DMS79 (cell line): ENCODE measurements around the gene CFAP251.
"Not testable (repeated sequence)": the region's sequence is repeated elsewhere in the genome, so short reads cannot be mapped to it uniquely, and the experiment has no call there.

Experiments
- DNase-seq: peaks from one replicate; lab custom pipeline; 2025; lab: John Stamatoyannopoulos, UW

CFAP251 gene

DNA sequence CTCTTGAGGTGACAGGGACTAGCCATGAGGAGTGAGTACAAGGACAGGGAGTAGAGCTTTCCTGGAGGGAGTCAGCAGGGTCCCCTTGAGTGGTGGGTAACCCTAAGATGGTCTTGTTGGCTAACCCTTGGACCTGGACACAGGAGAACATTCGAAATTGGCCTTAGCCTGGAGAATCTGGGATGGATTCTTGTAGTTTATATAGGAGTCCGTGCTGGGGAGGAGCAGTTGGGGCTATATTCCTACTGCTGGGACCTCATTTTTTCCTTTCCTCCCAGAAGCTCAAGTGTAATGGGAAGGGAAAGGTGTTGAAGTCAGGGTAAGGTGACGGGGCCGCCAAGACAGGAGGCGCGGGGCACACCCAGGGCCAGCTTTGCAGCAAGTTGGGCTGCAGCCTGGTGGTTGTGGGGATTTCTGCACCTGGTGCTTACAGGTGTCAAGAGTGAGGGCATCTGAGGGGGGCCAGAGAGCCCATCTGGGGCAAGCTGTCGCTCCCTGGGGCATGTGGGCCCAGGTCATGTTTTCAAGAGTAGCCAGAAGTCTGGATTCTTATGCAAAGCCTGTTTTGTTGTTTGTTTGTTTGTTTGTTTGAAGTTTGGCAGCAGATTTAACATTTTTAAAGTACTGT lies 108.4 kb downstream of the CFAP251 start:
- no peak for DNase-seq

DNA sequence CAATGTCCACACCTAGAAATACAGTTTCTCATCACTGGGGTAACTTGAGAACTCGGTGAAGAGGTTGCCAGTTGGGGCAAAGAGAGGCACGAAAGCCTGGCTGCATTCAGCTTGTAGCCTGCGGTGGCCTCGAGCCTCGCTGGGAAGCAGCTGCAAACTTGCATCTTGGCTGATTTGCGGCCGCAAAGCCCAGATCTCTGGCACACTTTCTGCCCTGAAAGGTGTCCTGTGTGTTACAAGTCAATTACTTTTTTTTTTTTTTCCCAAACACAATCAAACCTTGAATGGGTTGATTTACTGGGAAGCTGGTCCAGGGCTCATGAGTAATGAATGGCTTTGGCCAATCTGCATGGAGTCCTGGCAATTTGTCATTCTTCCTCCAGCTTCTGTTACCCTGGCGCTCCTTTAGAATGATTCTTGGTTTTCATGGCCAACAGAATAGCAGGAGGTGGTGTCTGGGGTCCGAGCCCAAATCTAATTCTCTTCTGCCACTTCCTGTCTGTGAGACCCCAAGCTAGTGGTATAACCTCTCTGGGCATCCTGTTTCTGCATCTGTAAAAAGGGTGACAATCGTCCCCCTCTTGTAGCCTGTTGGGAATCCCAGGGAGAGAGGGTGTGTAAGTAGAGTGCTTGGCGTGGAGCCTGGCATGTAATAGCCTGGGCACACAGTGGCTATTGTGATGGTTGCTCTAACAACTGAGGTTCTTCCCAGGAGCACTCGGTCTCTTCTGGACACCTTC lies 109.9 kb downstream of the CFAP251 start:
- DNase-seq: no peak

DNA sequence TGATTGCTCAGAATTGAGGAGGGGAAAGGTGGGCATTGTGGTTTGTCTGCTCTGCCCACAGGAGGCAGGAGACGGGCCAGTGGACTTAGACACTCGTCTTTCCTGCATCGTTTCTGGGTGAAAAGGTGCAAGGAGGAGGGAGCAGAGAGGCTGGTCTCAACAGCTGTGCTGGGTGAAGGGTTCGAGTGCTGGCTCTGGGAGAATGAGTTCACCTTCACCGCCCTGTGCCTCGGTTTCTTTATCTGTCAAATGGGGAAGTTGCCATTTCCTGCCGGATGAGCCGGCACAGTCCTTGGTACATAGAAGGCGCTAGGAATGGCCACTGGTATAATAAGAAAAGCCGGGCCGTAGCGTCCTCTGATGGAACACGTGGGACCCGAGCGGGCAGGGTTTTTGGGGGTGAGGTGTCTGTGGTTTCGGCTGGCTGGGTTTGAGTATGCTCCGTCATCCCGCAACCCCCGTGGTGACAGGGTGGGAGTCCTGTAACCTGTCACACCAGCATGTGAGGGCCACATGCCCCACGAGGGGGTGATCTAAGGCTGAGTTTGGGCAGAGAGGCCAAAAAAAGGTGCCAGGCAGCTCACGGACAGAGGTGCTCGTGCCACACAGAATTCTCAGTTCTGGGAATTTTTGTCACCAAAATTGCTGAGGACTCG lies 110.6 kb downstream of the CFAP251 start:
- DNase-seq: no peak

DNA sequence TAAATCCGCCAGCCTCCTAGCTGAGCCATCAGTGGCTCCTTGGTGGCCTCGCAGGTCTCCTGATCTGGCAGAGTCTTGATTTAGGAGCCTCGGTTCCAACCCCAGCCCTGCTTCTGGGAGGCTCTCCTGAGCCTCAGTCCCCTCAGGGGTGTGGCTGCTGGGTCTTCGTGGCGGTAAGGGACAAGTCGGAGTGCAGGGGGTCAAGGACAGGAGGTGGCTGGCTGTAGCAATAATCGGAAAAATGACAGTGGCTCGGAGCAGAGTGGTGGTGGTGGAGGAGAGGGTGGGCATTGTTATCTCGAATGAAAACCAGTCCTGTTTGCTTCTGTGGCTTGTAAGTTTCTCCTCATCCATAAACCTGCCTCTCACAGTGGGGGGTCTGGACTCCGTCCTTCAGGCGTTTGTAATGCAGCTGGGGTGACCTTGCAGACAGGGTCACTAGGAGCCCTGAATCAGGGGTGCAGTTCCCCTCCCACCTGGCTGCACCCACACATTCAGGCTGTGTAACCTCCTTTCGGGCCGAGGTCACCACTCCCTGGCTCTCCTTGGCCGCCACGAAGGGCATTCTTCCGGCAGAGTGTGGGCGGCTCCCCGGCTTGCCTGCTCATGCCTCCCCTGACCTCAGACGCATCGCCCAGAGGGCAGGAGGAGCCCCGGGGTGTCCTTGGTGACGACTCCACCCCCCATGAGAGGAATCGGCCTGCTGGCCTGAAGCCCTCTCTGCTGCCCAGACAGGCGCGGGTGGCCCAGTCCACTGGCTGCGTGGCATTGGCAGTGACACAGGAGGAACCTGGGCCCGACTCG lies 111.4 kb downstream of the CFAP251 start:
- no peak for DNase-seq

DNA sequence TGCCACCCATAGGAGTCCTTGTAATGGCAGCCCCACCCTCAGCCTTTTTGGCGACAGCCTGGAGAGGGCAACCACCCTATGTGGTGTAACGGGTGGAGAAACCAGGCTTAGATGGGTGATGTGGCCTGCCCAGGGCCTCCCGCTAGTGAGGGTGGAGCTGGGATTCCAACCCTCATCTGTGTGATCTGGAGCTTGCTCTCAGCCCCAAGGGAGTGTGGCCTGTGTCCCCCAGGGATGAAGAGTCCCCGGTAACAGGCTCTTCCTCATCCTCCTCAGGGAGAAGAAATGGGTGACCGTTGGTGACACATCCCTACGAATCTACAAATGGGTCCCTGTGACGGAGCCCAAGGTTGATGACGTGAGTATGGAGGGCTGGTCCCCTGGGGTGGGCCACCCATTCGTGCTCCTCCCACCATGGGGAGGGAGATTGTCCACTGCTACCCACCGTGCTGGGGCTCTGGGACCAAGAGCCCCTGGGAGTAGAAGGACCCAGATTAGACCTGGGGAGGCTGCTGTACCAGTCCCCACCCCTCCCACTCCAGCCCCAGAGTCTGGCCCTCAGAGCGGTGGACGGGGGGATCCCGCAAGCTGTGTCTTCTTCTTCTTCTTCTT lies 112.1 kb downstream of the CFAP251 start:
- DNase-seq: no peak

DNA sequence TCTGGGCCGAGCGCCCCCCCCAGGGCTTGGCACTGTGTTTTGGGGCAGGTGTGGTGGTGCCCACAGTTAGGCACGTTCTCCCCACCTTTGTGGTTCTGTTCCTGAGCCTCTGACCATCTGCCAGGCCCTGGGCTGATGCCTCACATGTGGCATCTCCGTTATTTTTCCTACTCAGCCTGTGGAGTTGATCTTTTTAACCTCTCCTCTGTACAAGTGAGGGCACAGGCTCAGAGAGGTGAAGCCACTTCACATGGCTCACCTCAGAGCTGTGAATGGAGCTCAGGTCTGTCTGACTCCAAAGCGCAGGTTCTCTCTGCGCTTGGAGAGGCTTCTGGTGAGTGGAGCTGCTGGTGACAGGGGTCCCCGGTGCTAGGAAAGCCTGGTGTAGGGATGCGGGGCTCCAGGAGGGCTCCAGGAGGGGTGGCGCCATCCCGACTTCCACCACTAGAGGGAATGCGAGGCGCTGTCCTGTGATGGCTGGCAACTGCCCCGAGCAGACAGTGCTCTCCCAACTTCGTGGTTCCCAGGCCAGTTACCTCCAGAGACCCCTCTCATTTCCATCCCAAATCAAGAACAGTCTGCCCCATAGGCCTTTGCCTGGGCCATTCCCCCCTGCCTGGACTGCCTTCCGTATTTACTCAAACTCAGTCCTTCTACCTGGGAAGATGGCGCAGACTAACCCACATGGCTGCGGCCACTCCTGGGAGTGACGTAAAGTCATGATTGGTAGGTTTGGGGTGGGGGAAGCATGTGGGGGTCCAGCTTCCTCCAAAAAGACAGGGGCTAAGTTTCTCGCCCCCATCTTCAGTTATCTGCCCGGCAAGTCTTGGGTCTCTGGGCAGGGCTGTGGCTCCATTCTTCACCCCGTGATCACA lies 113.2 kb downstream of the CFAP251 start:
- no peak for DNase-seq

DNA sequence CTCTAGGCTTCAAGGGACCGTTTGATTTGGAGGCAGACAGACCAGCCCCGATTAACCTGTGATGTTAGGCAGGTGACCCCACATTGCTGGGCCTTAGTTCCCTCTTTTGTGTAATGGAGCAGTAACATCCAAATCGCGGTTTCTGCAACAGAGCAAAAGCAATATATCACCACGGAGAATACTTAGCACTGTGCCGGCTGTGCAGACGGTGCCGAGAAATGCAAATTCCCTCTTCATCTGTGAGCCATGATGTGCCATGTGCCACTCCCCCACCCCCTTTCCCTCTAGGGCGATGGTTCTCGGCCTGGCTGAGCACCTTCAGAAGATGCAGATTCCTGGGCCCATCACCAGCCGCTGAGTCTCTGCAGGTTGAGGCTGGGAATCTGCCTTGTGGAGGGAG lies 114.2 kb downstream of the CFAP251 start:
- DNase-seq: no peak

DNA sequence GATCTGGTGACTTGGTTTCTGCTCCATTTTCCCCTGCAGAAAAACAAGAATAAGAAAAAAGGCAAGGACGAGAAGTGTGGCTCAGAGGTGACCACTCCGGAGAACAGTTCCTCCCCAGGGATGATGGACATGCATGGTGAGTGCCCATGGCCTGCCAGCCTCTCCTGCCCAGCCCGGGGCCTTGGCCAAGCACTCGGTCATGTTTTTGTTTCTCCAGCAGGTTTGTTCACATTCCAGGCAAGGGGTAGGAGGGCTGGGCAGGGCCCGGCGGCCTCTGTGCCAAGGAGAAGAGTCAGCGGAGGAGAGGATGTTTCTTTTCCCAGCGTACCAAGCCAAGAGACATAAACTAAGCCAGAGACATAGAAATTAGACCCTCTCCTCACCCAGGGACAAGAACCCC lies 116.9 kb downstream of the CFAP251 start:
- no peak for DNase-seq

DNA sequence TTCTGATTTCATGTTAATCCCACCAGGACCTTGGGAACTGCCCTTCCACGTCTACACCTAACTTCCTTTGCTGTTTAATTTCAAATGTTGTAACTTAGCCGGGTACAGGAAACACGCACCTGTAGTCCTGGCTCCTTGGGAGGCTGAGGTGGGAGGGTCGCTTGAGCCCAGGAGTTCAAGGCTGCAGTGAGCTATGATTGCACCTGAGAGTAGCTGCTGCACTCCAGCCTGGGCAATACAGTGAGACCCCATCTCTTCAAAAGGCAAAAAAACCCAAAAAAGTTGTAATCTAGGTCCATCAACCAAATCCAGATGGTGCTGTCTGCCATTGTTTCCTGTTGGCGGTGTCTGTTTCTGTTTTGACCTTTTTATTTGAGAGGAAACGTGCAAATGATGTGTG lies 117.8 kb downstream of the CFAP251 start:
- DNase-seq: no peak

DNA sequence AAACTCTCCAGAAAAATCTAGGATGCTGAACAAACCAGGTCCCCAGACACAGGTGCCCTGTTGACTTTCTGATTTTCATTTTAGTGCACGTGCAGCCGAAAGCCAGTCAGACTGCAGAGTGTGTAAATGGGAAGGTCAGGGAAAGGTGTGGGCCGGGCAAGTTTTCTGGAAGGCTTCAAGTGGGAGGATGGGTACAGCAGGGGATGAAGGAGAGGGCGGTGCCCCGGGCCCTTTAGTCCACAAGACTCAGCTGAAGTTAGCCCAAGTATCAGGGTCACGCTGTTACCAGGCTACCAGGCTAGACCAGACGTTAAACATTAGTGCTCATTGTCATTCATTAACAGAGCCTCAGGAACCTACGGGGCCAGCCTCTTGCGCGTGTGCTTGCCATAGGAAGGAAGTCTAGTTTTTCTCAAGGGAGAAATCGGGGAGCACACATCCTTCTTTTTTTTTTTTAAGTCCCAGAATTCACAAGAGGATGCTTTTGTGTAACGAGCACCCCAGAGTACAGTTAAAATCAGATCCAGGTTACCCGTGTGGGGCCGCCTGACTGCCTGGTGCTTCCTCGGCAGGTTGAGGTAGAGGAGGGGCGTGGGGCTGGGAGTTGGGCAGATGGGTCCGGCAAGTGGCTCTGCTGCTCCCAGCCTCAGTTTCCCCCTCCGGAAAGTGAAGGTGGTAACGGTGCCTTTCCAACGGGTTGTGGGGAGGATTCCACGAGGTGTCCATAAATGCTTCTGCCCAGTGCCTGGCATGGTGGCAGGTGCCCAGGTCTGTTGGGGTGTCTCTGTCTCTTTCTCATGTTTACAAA lies 122.4 kb downstream of the CFAP251 start:
- DNase-seq: no peak

DNA sequence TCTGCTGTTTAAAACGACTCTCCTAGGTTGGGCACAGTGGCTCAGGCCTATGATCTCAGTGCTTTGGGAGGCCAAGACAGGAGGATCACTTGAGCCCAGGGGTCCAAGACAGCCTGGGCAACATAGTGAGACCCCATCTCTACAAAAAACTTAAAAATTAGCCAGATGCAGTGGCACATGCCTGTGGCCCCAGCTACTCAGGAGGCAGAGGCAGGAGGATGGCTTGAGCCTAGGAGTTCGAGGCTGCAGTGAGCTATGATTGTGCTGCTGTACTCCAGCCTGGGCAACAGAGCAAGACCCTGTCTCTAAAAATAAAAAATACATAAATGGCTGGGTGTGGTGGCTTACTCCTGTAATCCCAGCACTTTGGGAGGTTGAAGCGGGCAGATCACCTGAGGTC lies 123.1 kb downstream of the CFAP251 start:
- DNase-seq: not testable (repeated sequence)

DNA sequence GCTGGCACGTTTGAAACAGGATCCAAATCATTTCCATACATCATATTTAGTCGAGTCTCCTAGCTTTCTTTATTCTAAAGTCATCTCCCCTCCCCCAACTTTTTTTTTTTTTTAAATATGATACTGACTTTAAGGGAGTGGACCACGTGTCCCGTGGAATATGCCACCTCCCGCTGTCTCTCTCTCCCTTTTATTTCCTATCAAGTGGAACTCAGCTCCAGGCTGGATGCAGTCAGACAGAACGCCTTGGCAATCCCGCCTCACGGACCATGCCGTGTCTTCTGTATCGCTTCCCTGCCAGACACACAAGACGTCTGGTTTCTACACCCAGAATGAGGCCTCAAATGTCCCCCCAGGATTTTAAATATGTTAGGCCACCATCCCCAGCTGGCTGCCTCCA lies 124.5 kb downstream of the CFAP251 start:
- no peak for DNase-seq

DNA sequence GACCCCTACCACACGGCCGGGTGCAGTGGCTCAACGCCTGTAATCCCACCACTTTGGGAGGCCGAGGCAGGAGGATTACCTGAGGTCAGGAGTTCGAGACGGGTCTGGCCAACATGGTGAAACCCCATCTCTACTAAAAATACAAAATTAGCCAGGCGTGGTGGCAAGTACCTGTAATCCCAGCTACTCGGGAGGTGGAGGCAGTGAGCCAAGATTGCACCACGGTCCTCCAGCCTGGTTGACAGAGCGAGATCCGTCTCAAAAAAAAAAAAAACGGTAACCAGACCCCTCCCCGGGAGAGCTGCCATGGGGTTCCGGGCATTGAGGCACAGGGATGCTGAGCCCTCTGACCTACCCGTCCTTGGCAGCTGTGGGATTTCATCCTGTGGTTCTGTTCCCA lies 125.1 kb downstream of the CFAP251 start:
- DNase-seq: no peak

DNA sequence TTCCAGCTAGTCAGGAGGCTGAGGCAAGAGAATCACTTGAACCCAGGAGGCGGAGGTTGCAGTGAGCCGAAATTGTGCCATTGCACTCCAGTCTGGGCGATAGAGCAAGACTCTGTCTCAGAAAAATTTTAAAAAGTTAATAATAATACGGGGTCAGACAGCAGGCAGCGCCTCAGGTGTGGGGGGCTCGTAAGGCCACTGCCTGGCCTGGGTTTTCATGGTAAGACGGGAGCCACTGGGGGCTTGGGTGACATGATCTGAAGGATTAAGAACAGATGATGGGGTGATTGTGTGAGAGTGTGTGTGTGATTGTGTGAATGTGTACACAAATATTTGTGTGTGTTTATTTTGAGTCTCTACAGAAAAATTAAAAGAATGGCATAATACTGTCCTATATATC lies 126.9 kb downstream of the CFAP251 start:
- DNase-seq: no peak

DNA sequence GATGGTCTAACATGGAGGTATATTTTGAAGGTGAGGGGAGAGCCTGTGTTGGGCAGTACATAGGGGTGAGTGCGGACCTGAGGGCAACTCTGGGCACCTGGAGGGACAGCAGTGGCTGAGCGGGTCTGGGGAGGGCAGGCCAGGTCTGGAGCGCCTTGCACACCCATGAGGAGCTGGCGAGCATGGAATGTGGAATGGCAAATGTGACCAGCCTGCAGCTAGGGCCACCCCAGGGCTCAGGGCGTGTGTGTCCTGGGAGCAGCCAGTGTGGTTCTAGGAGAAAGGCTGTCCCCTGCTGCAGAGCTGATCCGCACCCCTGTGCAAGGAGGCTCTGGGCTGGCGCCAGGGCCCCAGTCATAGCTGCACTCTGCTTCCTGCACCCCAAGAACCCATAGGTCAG lies 127.8 kb downstream of the CFAP251 start:
- DNase-seq: no peak

DNA sequence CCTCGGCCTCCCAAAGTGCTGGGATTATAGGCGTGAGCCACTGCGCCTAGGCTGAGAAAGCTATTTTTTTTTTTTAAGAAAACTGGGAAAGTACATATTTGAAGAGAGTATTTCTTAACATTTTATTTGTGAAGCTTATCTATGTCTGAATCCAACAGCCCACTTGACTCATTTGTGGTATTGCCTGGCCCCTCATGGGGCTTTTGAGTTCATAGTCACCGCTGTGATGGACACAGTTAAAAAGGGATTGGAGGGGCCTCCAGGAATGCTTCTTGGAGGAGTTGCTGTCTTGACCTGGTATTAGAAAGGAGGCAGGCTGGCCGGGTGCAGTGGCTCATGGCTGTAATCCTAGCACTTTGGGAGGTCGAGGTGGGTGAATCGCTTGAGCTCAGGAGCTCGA lies 129.8 kb downstream of the CFAP251 start:
- no peak for DNase-seq

DNA sequence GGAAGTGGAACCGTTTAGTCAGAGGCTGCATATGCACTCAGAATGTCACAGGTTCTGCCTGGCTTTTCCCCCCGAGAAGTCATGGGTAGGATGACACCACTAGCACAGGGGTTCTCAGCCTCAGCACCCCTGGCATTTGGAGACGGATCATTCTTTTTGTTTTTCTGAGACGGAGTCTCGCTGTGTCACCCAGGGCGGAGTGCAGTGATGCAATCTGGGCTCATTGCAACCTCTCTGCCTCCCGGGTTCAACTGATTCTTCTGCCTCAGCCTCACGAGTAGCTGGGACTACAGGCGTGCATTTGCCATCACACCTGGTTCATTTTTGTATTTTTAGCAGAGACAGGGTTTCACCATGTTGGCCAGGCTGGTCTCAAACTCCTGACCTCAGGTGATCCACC lies 131.4 kb downstream of the CFAP251 start:
- no peak for DNase-seq

DNA sequence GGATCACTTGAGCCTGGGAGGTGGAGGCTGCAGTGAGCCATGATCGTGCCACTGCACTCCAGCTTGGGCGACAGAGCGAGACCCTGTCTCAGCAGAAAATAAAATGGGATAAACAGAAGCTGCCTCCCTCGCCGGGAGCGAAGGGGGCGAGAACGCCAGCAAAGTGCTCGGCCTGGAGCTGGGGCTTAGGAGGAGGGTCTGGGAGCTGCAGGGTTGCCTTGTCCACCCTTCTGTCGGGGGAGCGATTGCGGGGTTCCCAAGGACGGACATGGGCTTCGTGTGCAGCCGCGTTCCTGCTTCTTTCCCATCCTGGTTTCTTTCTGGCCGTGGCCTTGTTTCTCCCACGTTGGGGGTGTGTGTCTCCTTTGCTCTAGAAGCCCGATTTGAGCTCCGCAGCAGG lies 132.3 kb downstream of the CFAP251 start:
- no peak for DNase-seq

DNA sequence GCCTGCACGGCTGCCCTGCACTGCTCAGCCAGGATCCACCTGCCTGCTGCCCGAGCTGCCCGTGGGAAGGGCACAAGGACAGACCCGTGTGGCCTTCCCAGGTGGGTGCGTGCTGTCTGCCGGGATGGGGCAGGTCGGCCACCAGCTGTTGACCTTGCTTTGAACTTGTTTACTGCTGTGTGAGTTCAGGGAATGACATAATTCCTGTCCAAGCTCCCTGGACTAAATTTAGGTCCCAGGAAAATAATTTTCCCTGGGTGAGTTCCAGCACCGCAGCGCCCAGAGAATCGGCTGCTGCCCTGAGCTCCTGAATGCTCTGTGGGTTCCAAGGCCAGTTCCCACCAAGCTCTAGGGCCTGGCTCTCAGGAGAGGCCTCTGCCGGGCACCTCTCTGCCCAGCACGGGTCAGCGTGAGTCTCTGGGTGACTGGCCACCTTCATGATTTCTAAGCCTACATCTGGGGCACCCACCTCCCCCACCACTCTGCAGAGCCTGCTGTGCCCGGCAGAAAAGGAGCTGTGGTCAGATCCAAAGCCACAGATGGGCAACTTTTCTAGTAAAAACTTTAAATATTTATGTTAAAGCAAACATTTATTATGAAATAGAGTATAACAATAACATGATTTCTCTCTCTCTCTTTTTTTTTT lies 133.0 kb downstream of the CFAP251 start:
- DNase-seq: no peak

DNA sequence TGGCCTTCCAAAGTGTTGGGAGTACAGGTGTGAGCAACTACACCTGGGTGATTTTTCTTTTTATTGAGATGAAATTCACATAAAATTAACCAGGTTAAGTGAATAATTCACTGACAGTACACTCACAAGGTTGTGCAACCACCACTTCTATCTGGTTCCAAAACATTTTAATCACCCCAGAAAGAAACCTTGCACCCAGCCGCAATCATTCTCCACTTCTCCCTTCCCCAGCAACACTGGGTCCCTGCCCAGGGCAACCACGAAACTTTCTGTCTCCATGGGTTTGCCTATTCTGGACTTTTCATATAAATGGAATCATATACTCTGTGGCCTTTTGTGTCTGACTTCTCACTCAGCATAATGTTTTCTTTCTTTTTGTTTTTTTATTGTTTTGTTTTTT lies 133.9 kb downstream of the CFAP251 start:
- no peak for DNase-seq
